Measurements from ENCODE around the gene FKBP2. TPM values are rescaled to one million over a fixed set of nuclear protein-coding genes. Genes with fewer than 3 reads are reported as not detected.
A peak's percentile ranks its signal among the peaks of the same experiment; 100 is the strongest.

FKBP2 gene
- polyA plus RNA-seq (2011; rRNA removed) (29.9 and 39.0 TPM in 2 replicates), polyA minus RNA-seq (2011; rRNA and poly(A)+ RNA removed) (21.6 and 24.2 TPM in 2 replicates)

GRCh38 chr11:64240435-64241240, at the start of gene FKBP2:
FKBP2 (plus strand) TSS chr11:64241095; CDS start chr11:64242388, 1,293 bp downstream.
- no peaks in the 10 kb centered on the region for H3K27me3 ChIP-seq (ENCODE audit: control insufficient read depth, insufficient read depth, low read length)
- ChIA-PET POLR2A (interaction anchor here (0.7 to 1.3 kb wide), 9 partner anchors 9 to 63 kb away, joined by 3 to 6 read pairs (median 4); partner anchors contain the start of genes NUDT22 and TRPT1), CTCF (interaction anchor here (0.6 to 1.5 kb wide), 6 partner anchors 10 to 609 kb away, joined by 3 to 11 read pairs (median 3); partner anchors contain the start of gene PLCB3)
- TF ChIP-seq CTCF (IDR thresholded peaks at IDR 0.05; ENCODE audit: low read depth, low read length) = no peak
- H3K4me3 ChIP-seq (ENCODE audit: low read depth, low read length) = peak within 1 kb of the TSS; percentile 84
- peaks cover 4% of the 10 kb centered on the region; the same call in 1 of the 2 replicates for H3K9me3 ChIP-seq (ENCODE audit: control insufficient read depth, insufficient read depth, low read length)
- peak within 1 kb of the TSS; percentile 94 for H3K27ac ChIP-seq (ENCODE audit: low read depth, low read length)
- DNase-seq (ENCODE audit: low read depth, low spot score) = peak; percentile 90

DNA sequence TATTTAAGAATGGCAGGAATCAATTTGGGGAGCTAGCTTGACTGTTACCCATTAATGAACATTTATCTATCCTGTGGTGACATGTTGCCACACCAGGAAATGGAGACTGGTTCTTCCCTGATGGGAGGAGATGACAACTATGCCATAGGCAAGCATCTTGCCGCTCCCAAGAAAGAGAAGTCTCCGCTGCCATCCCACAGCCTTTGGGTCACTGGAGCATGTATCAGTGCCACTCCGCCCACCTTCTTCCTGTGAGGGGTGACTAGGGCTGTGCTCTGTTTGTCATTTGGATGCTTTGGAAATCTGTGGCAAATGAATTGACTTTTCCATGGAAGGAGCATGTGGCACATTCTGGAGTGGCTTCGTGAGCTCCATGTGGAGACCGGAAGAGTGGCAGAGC, 48.5 kb upstream of the FKBP2 start:
- CTCF ChIA-PET = interaction anchor here (1.5 kb wide), 2 partner anchors 12 to 108 kb away, joined by 4 to 9 read pairs; no protein-coding TSS in a partner anchor
- Histone ChIP-seq H3K4me3 (ENCODE audit: low read depth, low read length) (no peak overlapping the region), H3K27ac (ENCODE audit: low read depth, low read length) (no peak overlapping the region), H3K9me3 (ENCODE audit: control insufficient read depth, insufficient read depth, low read length) (no peaks in the 10 kb centered on the region), H3K27me3 (ENCODE audit: control insufficient read depth, insufficient read depth, low read length) (no peaks in the 10 kb centered on the region)
- DNase-seq (ENCODE audit: low read depth, low spot score) = no peak
- POLR2A ChIA-PET = no interaction called here
- no peak for TF ChIP-seq CTCF (IDR thresholded peaks at IDR 0.05; ENCODE audit: low read depth, low read length)

DNA sequence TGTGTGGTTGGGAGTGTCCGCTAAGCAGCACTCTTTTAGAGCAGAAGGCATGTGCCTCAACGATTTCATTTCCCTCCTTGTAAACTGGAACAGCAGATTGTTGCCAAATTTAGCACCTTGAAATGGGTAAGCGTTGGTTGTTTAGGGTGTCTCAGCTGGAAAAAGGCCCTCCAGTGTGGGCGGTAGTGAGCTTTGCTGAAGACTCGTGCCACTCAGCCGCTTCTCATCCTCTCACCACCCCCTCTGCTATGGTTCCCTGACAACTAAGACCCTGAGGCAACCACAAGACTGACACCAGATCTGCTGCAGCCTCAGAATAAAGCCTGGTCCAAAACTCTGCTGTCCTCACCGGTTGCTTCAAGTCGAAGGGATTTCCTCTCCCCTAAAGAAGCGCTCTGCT, 44.3 kb upstream of the FKBP2 start:
- no peaks in the 10 kb centered on the region for H3K9me3 ChIP-seq (ENCODE audit: control insufficient read depth, insufficient read depth, low read length)
- no peak for DNase-seq (ENCODE audit: low read depth, low spot score)
- TF ChIP-seq CTCF (IDR thresholded peaks at IDR 0.05; ENCODE audit: low read depth, low read length) = no peak
- H3K4me3 ChIP-seq (ENCODE audit: low read depth, low read length) = no peak overlapping the region
- H3K27ac ChIP-seq (ENCODE audit: low read depth, low read length) = no peak overlapping the region
- H3K27me3 ChIP-seq (ENCODE audit: control insufficient read depth, insufficient read depth, low read length) = no peaks in the 10 kb centered on the region
- ChIA-PET CTCF (interaction anchor here (0.7 to 1.4 kb wide), 3 partner anchors 8 to 108 kb away, joined by 4 to 6 read pairs (median 5); partner anchors contain the start of gene CATSPERZ), POLR2A (interaction anchor here (0.7 to 1.8 kb wide), 2 partner anchors 11 to 88 kb away, joined by 7 read pairs; partner anchors contain the start of genes BAD and STIP1)

DNA sequence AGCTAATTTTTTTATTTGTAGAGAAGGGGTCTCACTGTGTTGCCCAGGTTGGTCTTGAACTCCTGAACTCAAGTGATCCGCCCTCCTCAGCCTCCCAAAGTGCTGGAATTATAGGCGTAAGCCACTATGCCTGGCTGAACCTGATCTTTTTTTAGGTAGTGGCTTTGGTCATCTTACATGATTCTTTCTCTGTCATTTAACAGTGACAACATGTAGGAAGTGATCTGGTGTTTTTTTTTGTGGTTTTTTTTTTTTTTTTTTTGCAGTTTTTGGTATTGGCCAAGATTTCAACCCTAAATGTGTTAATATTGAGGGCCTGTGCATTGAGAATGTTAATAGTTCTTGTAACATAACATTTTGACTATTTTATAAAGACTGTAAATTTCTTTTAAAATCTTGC, 42.4 kb upstream of the FKBP2 start:
- ChIA-PET CTCF (interaction anchor here (1.5 kb wide), 1 partner anchor 8 kb away, joined by 3 read pairs; the partner anchor contains the start of gene FERMT3), POLR2A (no interaction called here)
- H3K9me3 ChIP-seq (ENCODE audit: control insufficient read depth, insufficient read depth, low read length) = no peaks in the 10 kb centered on the region
- DNase-seq (ENCODE audit: low read depth, low spot score) = no peak
- H3K27ac ChIP-seq (ENCODE audit: low read depth, low read length) = no peak overlapping the region
- no peak for TF ChIP-seq CTCF (IDR thresholded peaks at IDR 0.05; ENCODE audit: low read depth, low read length)
- no peak overlapping the region for H3K4me3 ChIP-seq (ENCODE audit: low read depth, low read length)
- H3K27me3 ChIP-seq (ENCODE audit: control insufficient read depth, insufficient read depth, low read length) = no peaks in the 10 kb centered on the region

DNA sequence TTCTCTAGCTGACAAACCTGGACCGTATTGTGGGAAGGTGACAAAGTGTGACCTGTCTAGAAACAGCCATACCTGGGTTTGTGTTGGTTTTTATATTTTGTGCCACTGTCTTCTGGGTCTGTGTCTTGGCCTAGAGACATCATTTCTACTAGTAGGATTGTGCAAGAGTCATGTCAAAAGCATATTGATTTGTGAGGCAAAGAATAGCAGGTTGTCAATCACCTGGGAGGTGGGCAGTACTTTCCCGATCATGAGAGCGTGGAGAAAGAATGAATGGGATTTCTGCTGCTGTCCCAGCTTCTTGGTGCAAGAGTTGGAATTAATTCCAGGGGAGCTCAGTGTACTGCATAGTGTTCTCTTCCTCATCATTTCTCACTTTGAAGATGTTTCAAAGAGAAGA, 39.4 kb upstream of the FKBP2 start:
- CTCF ChIA-PET = interaction anchor here (6.8 kb wide), 1 partner anchor 101 kb away, joined by 125 read pairs; no protein-coding TSS in a partner anchor
- no peak for TF ChIP-seq CTCF (IDR thresholded peaks at IDR 0.05; ENCODE audit: low read depth, low read length)
- no peak overlapping the region for H3K27ac ChIP-seq (ENCODE audit: low read depth, low read length)
- DNase-seq (ENCODE audit: low read depth, low spot score) = no peak
- no peak overlapping the region for H3K4me3 ChIP-seq (ENCODE audit: low read depth, low read length)
- POLR2A ChIA-PET = interaction anchor here (2.4 kb wide), 1 partner anchor 16 kb away, joined by 7 read pairs; the partner anchor contains the start of gene STIP1
- no peaks in the 10 kb centered on the region for H3K27me3 ChIP-seq (ENCODE audit: control insufficient read depth, insufficient read depth, low read length)
- H3K9me3 ChIP-seq (ENCODE audit: control insufficient read depth, insufficient read depth, low read length) = no peaks in the 10 kb centered on the region

Measured in AG04450 (cell line).